Stimulated activated effector memory CD8-positive, alpha-beta T cell treated with anti-CD3 and anti-CD28 coated beads, Interleukin-12 subunit alpha, Interleukin-12 subunit beta, amount 100 ng/mL, for 72 hours (primary cell): ENCODE results near the gene RUFY3.
"Not testable (repeated sequence)": the region's sequence is repeated elsewhere in the genome, so short reads cannot be mapped to it uniquely, and the experiment has no call there.

Experiments
- ATAC-seq: fragments of 150-1000 bp; cut with Tn5 transposase; 2 replicates; pipeline ENCODE4 v1.10.0; 2021
- DNase-seq, 2 donors: peaks; one replicate each; pipeline ENCODE4 v3.0.0; 2021 to 2022; ENCODE audit warnings: low spot score in 2 of 2
- H3K27ac Mint-ChIP-seq: one replicate; pipeline ENCODE4 v1.8.0; 2022; ENCODE audit warnings: mild to moderate bottlenecking, mixed read lengths
- H3K36me3 Mint-ChIP-seq: one replicate; pipeline ENCODE4 v1.8.0; 2022; ENCODE audit warnings: mild to moderate bottlenecking, mixed read lengths
- H3K4me1 Mint-ChIP-seq: one replicate; pipeline ENCODE4 v1.8.0; 2022; ENCODE audit warnings: mixed read lengths
- H3K4me3 Mint-ChIP-seq: one replicate; pipeline ENCODE4 v1.8.0; 2022; ENCODE audit warnings: mild to moderate bottlenecking, mixed read lengths
- H3K9me3 Mint-ChIP-seq: one replicate; pipeline ENCODE4 v1.8.0; 2022; ENCODE audit warnings: mixed read lengths

The RUFY3 gene

GRCh38 chr4:70721747-70722146 lies at the start of gene RUFY3:
RUFY3 (plus strand) TSS chr4:70721964; CDS start chr4:70722574, 610 bp downstream.
- Mint-ChIP-seq H3K4me3 (peak within 1 kb of the TSS; percentile 25), H3K27ac (peak within 1 kb of the TSS; percentile 45), H3K36me3 (peaks cover 7% of the 10 kb centered on the region), H3K9me3 (no peaks in the 10 kb centered on the region), H3K4me1 (peaks cover 9% of the 10 kb centered on the region)
- ATAC-seq: no peak
- no peak for DNase-seq

DNA sequence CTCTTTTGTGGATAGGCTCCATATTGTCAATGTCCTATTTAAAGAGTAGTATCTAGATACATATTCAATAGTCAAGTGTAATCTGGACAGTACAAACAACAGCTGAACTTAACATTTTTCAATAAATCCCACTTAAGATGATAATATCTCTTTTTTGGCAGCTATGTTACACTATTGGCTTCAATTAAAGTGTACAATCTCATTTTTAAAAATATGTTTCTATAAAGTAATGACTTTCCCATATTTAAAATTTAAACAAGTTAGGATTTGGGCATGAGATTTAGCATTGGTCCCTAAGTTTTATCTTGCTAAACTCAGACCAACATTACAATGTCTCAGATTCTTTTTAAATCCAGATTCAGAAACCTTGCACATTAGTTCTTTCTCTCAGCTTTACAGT lies 47.6 kb upstream of the RUFY3 start:
- ATAC-seq: no peak
- DNase-seq: no peak
- Mint-ChIP-seq H3K27ac (no peak overlapping the region), H3K9me3 (no peaks in the 10 kb centered on the region), H3K4me3 (no peak overlapping the region), H3K4me1 (no peaks in the 10 kb centered on the region), H3K36me3 (no peaks in the 10 kb centered on the region)

DNA sequence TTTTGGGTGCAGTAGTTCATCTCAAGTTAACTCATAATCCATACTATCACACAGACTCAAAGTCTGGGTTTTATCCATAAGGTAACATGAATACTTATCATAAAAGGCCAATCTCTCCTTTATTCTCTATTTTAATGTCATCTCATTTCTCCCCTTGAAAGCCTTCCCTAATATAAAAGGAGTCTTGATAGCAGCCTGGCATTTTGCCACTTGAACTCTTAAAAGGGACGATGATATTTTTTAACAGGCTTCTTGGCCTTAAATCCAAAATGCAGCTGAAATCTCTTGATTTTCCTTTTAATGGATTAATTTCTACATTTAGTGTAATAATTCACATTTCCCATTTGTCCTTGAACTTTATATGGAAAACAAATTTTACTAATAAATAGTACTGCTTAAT lies 47.0 kb upstream of the RUFY3 start:
- no peak for ATAC-seq
- no peak overlapping the region for H3K27ac Mint-ChIP-seq
- no peaks in the 10 kb centered on the region for H3K9me3 Mint-ChIP-seq
- no peaks in the 10 kb centered on the region for H3K4me1 Mint-ChIP-seq
- no peaks in the 10 kb centered on the region for H3K36me3 Mint-ChIP-seq
- DNase-seq: no peak
- H3K4me3 Mint-ChIP-seq: no peak overlapping the region

- H3K4me1 Mint-ChIP-seq: no peaks in the 10 kb centered on the region
- no peak for ATAC-seq
Measured at GRCh38 chr4:70676554-70677090, 45.1 kb upstream of the RUFY3 start.

GRCh38 chr4:70678383-70678999 lies 43.3 kb upstream of the RUFY3 start:
- ATAC-seq: no peak
- Mint-ChIP-seq H3K9me3 (no peaks in the 10 kb centered on the region), H3K27ac (no peak overlapping the region), H3K4me1 (no peaks in the 10 kb centered on the region), H3K36me3 (no peaks in the 10 kb centered on the region), H3K4me3 (no peak overlapping the region)
- no peak for DNase-seq

More at GRCh38 chr4:70676554-70677090, 45.1 kb upstream of the RUFY3 start:
- no peaks in the 10 kb centered on the region for H3K36me3 Mint-ChIP-seq
- H3K9me3 Mint-ChIP-seq: no peaks in the 10 kb centered on the region
- H3K27ac Mint-ChIP-seq: no peak overlapping the region
- no peak overlapping the region for H3K4me3 Mint-ChIP-seq
- DNase-seq: no peak

DNA sequence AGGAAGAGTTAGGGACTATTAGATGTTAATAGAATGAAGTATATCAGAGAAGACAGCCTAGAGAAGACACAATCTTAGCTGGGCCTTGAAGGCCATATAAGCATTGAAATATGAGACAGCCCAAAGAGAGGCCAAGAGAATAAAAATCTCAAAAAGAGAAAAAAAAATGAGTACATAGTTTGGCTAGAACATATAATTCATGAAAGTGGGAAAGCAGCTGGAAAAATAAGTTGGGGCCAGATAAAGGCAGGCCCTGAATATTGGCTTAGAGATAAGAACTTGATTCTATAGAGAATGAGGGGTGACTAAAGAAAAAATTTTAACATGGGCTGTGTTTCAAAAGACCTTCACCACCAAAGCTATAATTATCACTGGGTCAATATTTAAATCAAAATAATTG lies 40.8 kb upstream of the RUFY3 start:
- Mint-ChIP-seq H3K9me3 (no peaks in the 10 kb centered on the region), H3K4me3 (no peak overlapping the region), H3K4me1 (no peaks in the 10 kb centered on the region), H3K36me3 (no peaks in the 10 kb centered on the region), H3K27ac (no peak overlapping the region)
- no peak for ATAC-seq
- no peak for DNase-seq

DNA sequence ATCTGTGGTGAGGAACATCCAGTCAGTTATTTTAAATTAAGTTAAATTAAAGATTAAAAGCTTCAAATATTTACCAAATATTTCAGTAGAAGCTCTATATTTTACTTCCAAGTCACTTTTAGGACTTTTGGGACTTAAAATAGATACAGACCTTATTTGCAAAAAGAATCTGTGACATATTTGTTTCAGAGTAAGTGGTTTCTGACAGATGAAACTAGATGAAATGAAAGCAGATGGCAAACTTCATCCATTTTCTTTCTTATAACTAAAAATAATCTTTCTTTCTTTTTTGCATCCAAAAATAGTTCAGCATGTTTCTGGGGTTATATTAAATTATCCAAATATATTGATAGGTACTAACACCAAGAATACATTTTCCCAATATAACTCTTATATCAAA lies 40.1 kb upstream of the RUFY3 start:
- H3K4me3 Mint-ChIP-seq: no peak overlapping the region
- no peaks in the 10 kb centered on the region for H3K36me3 Mint-ChIP-seq
- no peak for DNase-seq
- H3K27ac Mint-ChIP-seq: no peak overlapping the region
- no peaks in the 10 kb centered on the region for H3K4me1 Mint-ChIP-seq
- ATAC-seq: no peak
- H3K9me3 Mint-ChIP-seq: no peaks in the 10 kb centered on the region

- H3K4me1 Mint-ChIP-seq, ATAC-seq, H3K4me3 Mint-ChIP-seq, H3K36me3 Mint-ChIP-seq, H3K9me3 Mint-ChIP-seq, H3K27ac Mint-ChIP-seq, DNase-seq: not testable (repeated sequence)
Measured at GRCh38 chr4:70682142-70682541, 39.6 kb upstream of the RUFY3 start.

DNA sequence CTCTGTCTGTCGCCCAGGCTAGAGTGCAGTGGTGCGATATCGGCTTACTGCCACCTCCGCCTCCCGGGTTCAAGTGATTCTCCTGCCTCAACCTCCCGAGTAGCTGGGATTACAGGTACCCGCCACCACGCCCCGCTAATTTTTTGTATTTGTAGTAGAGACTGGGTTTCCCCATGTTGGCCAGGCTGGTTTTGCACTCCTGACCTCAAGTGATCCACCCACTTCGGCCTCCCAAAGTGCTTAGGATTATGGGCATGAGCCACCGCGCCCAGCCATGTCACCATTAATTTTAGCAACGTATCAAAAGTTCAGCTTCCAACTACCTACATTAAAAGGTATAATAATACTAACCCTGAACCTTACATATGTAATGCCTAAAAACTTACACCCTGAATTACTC lies 34.4 kb upstream of the RUFY3 start:
- no peaks in the 10 kb centered on the region for H3K9me3 Mint-ChIP-seq
- DNase-seq (no peak), ATAC-seq (no peak)
- peaks cover 46% of the 10 kb centered on the region for H3K36me3 Mint-ChIP-seq
- H3K4me3 Mint-ChIP-seq: peak overlapping the region; percentile 97
- H3K27ac Mint-ChIP-seq: peak overlapping the region; percentile 99
- H3K4me1 Mint-ChIP-seq: peaks cover 35% of the 10 kb centered on the region

GRCh38 chr4:70687821-70688794 lies 33.7 kb upstream of the RUFY3 start, which contains the start of gene UTP3:
UTP3 (plus strand) TSS chr4:70688532; CDS start chr4:70688678, 146 bp downstream.
- DNase-seq (peak; percentile 92 to 96), ATAC-seq (peak; percentile 95)
- Mint-ChIP-seq H3K36me3 (peaks cover 53% of the 10 kb centered on the region), H3K9me3 (no peaks in the 10 kb centered on the region), H3K27ac (peak within 1 kb of the TSS; percentile 99), H3K4me3 (peak within 1 kb of the TSS; percentile 97), H3K4me1 (peaks cover 35% of the 10 kb centered on the region)

DNA sequence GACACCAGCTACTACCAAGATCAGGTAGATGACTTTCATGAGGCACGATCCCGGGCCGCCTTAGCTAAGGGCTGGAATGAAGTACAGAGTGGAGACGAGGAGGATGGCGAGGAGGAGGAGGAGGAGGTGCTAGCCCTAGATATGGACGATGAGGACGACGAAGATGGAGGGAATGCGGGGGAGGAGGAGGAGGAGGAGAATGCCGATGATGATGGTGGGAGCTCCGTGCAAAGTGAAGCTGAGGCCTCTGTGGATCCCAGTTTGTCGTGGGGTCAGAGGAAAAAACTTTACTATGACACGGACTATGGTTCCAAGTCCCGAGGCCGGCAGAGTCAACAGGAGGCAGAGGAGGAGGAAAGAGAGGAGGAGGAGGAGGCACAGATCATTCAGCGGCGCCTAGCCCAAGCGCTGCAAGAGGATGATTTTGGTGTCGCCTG lies 33.0 kb upstream of the RUFY3 start:
- peaks cover 35% of the 10 kb centered on the region for H3K4me1 Mint-ChIP-seq
- H3K9me3 Mint-ChIP-seq: no peaks in the 10 kb centered on the region
- peak; percentile 8 for ATAC-seq
- H3K27ac Mint-ChIP-seq: peak overlapping the region; percentile 99
- no peak for DNase-seq
- peak overlapping the region; percentile 97 for H3K4me3 Mint-ChIP-seq
- H3K36me3 Mint-ChIP-seq: peaks cover 58% of the 10 kb centered on the region

DNA sequence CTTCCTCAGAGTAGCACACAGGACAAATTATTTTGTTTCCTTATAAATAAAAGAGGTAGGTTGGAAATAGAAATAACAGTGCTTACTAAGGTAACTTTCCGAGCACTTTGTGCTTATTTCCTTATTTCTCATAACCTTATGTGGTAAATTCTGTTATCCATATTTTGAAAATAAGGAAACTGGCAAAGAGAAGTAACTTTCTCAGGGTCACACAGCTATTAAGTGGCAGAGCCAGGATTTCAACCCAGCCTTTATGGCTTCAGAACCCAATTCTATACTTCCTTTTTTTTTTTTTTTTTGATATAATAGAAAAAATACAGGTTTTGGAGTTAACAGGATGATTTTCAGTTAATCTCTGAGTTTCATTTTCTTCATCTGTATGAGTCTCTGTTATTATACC lies 30.1 kb upstream of the RUFY3 start:
- ATAC-seq (no peak), DNase-seq (no peak)
- Mint-ChIP-seq H3K9me3 (no peaks in the 10 kb centered on the region), H3K27ac (no peak overlapping the region), H3K4me3 (peak overlapping the region; percentile 97), H3K4me1 (peaks cover 35% of the 10 kb centered on the region), H3K36me3 (peaks cover 63% of the 10 kb centered on the region)

- not testable (repeated sequence) for H3K27ac Mint-ChIP-seq, ATAC-seq, DNase-seq, H3K4me3 Mint-ChIP-seq, H3K9me3 Mint-ChIP-seq
- H3K4me1 Mint-ChIP-seq: peaks cover 12% of the 10 kb centered on the region
- H3K36me3 Mint-ChIP-seq: peaks cover 44% of the 10 kb centered on the region
Measured at GRCh38 chr4:70694633-70695032, 27.1 kb upstream of the RUFY3 start.

DNA sequence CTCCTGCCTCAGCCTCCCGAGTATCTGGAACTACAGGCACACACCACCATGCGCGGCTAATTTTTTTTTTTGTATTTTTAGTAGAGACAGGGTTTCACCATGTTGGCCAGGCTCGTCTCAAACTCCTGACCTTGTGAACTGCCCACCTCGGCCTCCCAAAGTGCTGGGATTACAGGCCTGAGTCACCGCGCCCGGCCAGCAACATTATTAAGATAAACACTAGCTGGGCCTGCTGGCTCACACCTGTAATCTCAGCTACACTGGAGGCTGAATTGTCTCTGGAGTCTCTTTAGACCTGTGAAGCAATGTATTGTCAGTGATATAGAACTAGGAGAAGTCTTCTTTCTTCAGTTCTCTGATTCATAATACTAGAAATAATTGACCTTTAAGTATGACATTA lies 23.3 kb upstream of the RUFY3 start:
- DNase-seq: peak in 1 of 2 donors; percentile 15
- H3K36me3 Mint-ChIP-seq, H3K9me3 Mint-ChIP-seq, H3K4me1 Mint-ChIP-seq, ATAC-seq, H3K4me3 Mint-ChIP-seq, H3K27ac Mint-ChIP-seq: not testable (repeated sequence)

DNA sequence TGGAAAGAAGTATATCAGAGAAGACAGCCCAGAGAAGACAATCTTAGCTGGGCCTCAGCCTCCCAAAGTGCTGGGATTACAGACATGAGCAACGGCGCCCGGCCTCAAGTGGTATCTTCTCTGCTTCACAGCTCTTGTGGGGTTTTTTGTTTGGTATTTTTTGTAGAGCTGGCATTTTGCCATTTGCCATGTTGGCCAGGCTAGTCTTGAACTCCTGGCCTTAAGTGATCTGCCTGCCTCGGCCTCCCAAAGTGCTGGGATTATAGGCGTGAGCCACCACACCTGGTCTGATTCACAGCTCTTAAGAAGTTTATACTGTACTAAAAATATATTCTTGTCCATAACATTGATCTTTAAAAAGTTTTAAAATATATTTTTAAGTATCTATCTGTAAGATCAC lies 21.1 kb upstream of the RUFY3 start:
- Mint-ChIP-seq H3K27ac (no peak overlapping the region), H3K4me1 (peaks cover 14% of the 10 kb centered on the region), H3K9me3 (no peaks in the 10 kb centered on the region), H3K4me3 (no peak overlapping the region), H3K36me3 (no peaks in the 10 kb centered on the region)
- no peak for DNase-seq
- no peak for ATAC-seq
